Measurements from ENCODE around the gene SCN2B.

The SCN2B gene

GRCh38 chr11:118212131-118212725, 35.8 kb upstream of the SCN2B start:
- Histone ChIP-seq H4K20me1 (no peaks in the 10 kb centered on the region), H3K9me3 (replicated peaks in 1 of 11) (no peaks in the 10 kb centered on the region), H3K27me3 (no peaks in the 10 kb centered on the region), H3K9ac (peak overlapping the region in 1 of 11 experiments; percentile 29; a peak in 1 of 22 replicates), H3K4me3 (peak overlapping the region in 2 of 10 experiments; percentile 4 to 34; a peak in 2 of 20 replicates), H3K36me3 (peaks cover 0 to 46% (median 0%) of the 10 kb centered on the region in 11 experiments; a peak in 4 of 22 replicates), H3K27ac (peak overlapping the region in 7 of 11 experiments; percentile 13 to 90 (median 85); a peak in 12 of 22 replicates), H3K4me2 (peak overlapping the region in 9 of 11 experiments; percentile 70 to 99 (median 82); a peak in 18 of 22 replicates), H3K4me1 (peaks cover 44 to 98% (median 74%) of the 10 kb centered on the region in 10 experiments)
- TF ChIP-seq Cebpa-rat (IDR thresholded peaks at IDR 0.05): 0 out of 22 replicates have a peak, but pooled peaks of 1 of the 11 experiments have one; percentile 14

GRCh38 chr11:118211006-118211405, 34.6 kb upstream of the SCN2B start:
- peak overlapping the region in 1 of 10 experiments; percentile 34; a peak in 1 of 20 replicates for H3K4me3 ChIP-seq

DNA sequence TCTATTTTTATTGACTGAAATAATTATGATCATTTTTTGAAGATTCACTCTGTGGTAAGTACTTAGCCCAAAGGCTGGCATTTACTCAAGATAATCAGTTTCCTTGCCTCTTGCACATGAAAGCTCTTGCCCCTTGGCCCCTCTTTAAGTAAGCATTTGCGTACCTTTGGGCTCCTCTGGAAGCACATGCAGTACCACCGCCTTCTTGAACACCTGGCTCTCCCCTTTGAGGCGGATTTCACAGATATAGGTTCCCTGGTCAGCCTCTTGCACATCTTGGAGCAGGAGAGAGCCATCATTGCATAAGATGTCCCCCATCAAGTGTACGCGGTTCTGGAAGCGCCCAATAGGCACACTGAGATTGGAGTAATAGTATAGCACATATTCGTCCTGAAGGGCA, 33.9 kb upstream of the SCN2B start:
- no peaks in the 10 kb centered on the region for H4K20me1 ChIP-seq
- no peak overlapping the region for H3K9ac ChIP-seq
- no peaks in the 10 kb centered on the region for H3K27me3 ChIP-seq

More at GRCh38 chr11:118211006-118211405, 34.6 kb upstream of the SCN2B start:
- Histone ChIP-seq H3K36me3 (peaks cover 0 to 46% (median 0%) of the 10 kb centered on the region in 11 experiments; a peak in 4 of 22 replicates), H3K9ac (0 out of 22 replicates have a peak overlapping the region, but pooled peaks of 1 of the 11 experiments have one; percentile 17), H3K9me3 (replicated peaks in 1 of 11) (no peaks in the 10 kb centered on the region), H4K20me1 (no peaks in the 10 kb centered on the region), H3K27ac (peak overlapping the region in 3 of 11 experiments; percentile 34 to 89 (median 86); a peak in 4 of 22 replicates), H3K4me1 (peaks cover 42 to 98% (median 74%) of the 10 kb centered on the region in 10 experiments), H3K27me3 (no peaks in the 10 kb centered on the region), H3K4me2 (peak overlapping the region in 10 of 11 experiments; percentile 6 to 99 (median 81); a peak in 16 of 22 replicates)
- TF ChIP-seq Cebpa-rat (IDR thresholded peaks at IDR 0.05): no peak

GRCh38 chr11:118209033-118209432, 32.6 kb upstream of the SCN2B start:
- Histone ChIP-seq H3K4me2 (peak overlapping the region in 3 of 11 experiments; percentile 68 to 91 (median 73); a peak in 6 of 22 replicates), H3K4me3 (no peak overlapping the region; a peak in 1 of 20 replicates), H3K27ac (peak overlapping the region in 2 of 11 experiments; percentile 13 to 27; a peak in 2 of 22 replicates), H3K9ac (peak overlapping the region in 1 of 11 experiments; percentile 22; a peak in 1 of 22 replicates), H4K20me1 (no peaks in the 10 kb centered on the region), H3K27me3 (no peaks in the 10 kb centered on the region), H3K36me3 (peaks cover 0 to 66% (median 0%) of the 10 kb centered on the region in 11 experiments; a peak in 6 of 22 replicates), H3K9me3 (replicated peaks in 1 of 11) (no peaks in the 10 kb centered on the region), H3K4me1 (peaks cover 26 to 100% (median 59%) of the 10 kb centered on the region in 10 experiments)
- no peak for TF ChIP-seq Cebpa-rat (IDR thresholded peaks at IDR 0.05)

More for the DNA sequence above, 33.9 kb upstream of the SCN2B start:
- H3K27ac ChIP-seq: no peak overlapping the region
- no peak for TF ChIP-seq Cebpa-rat (IDR thresholded peaks at IDR 0.05)
- peak overlapping the region in 6 of 11 experiments; percentile 31 to 99 (median 90); a peak in 9 of 22 replicates for H3K4me2 ChIP-seq
- peaks cover 0 to 53% (median 0%) of the 10 kb centered on the region in 11 experiments; a peak in 4 of 22 replicates for H3K36me3 ChIP-seq
- peaks cover 38 to 98% (median 71%) of the 10 kb centered on the region in 10 experiments for H3K4me1 ChIP-seq
- peak overlapping the region in 1 of 10 experiments; percentile 34; a peak in 1 of 20 replicates for H3K4me3 ChIP-seq
- H3K9me3 ChIP-seq (replicated peaks in 1 of 11): no peaks in the 10 kb centered on the region

GRCh38 chr11:118207079-118207478, 30.6 kb upstream of the SCN2B start:
- Histone ChIP-seq H3K4me3 (no peak overlapping the region), H4K20me1 (no peaks in the 10 kb centered on the region), H3K4me2 (peak overlapping the region; percentile 14 to 91 (median 60); a peak in 18 of 22 replicates), H3K27me3 (no peaks in the 10 kb centered on the region), H3K27ac (peak overlapping the region in 8 of 11 experiments; percentile 61 to 89 (median 82); a peak in 14 of 22 replicates), H3K4me1 (peaks cover 11 to 100% (median 44%) of the 10 kb centered on the region in 10 experiments), H3K36me3 (peaks cover 0 to 80% (median 0%) of the 10 kb centered on the region in 11 experiments; a peak in 6 of 22 replicates), H3K9me3 (replicated peaks in 1 of 11) (no peaks in the 10 kb centered on the region), H3K9ac (peak overlapping the region in 5 of 11 experiments; percentile 35 to 76 (median 70); a peak in 6 of 22 replicates)
- no peak for TF ChIP-seq Cebpa-rat (IDR thresholded peaks at IDR 0.05)

- Histone ChIP-seq H3K4me1 (peaks cover 11 to 98% (median 38%) of the 10 kb centered on the region in 10 experiments), H3K9me3 (replicated peaks in 1 of 11) (no peaks in the 10 kb centered on the region), H3K4me3 (no peak overlapping the region), H3K9ac (peak overlapping the region in 6 of 11 experiments; percentile 21 to 76 (median 68); a peak in 11 of 22 replicates), H3K36me3 (peaks cover 0 to 80% (median 0%) of the 10 kb centered on the region in 11 experiments; a peak in 6 of 22 replicates), H3K27ac (peak overlapping the region; percentile 1 to 89 (median 74); a peak in 20 of 22 replicates), H4K20me1 (no peaks in the 10 kb centered on the region), H3K27me3 (no peaks in the 10 kb centered on the region), H3K4me2 (peak overlapping the region; percentile 14 to 91 (median 60); a peak in 20 of 22 replicates)
- TF ChIP-seq Cebpa-rat (IDR thresholded peaks at IDR 0.05): peak in 5 of 11 experiments; percentile 8 to 61 (median 28); a peak in 4 of 22 replicates
These were observed 30.1 kb upstream of the SCN2B start for GRCh38 chr11:118206391-118207031.

GRCh38 chr11:118205606-118206378, 29.4 kb upstream of the SCN2B start:
- Histone ChIP-seq H3K4me3 (no peak overlapping the region), H4K20me1 (no peaks in the 10 kb centered on the region), H3K36me3 (peaks cover 0 to 80% (median 0%) of the 10 kb centered on the region in 11 experiments; a peak in 6 of 22 replicates), H3K9ac (peak overlapping the region in 5 of 11 experiments; percentile 21 to 76 (median 70); a peak in 10 of 22 replicates), H3K4me1 (peaks cover 10 to 98% (median 31%) of the 10 kb centered on the region in 10 experiments), H3K9me3 (replicated peaks in 1 of 11) (no peaks in the 10 kb centered on the region), H3K4me2 (peak overlapping the region; percentile 14 to 91 (median 60); a peak in 20 of 22 replicates), H3K27ac (peak overlapping the region; percentile 1 to 89 (median 74); a peak in 20 of 22 replicates), H3K27me3 (no peaks in the 10 kb centered on the region)
- TF ChIP-seq Cebpa-rat (IDR thresholded peaks at IDR 0.05): no peak
